ENCODE measurements around the gene PTBP3. TPM values are rescaled to one million over a fixed set of nuclear protein-coding genes. Genes with fewer than 3 reads are reported as not detected.
"Not testable (repeated sequence)": the region's sequence is repeated elsewhere in the genome, so short reads cannot be mapped to it uniquely, and the experiment has no call there.

Gene PTBP3
- total RNA-seq, 1 donor from 2014 or later, result 108 TPM

- Histone ChIP-seq H3K4me3 (ENCODE audit: insufficient read depth, low read depth, low read length) (no peak overlapping the region), H3K36me3 (ENCODE audit: insufficient read depth, low read length) (no peaks in the 10 kb centered on the region), H3K9me3 (ENCODE audit: insufficient read depth, low read depth, low read length) (no peaks in the 10 kb centered on the region), H3K4me1 (ENCODE audit: insufficient read depth, low read length) (peaks cover 3% of the 10 kb centered on the region), H4K20me1 (ENCODE audit: insufficient read depth, low read length) (peaks cover 3% of the 10 kb centered on the region), H3K27me3 (ENCODE audit: insufficient read depth, low read length) (no peaks in the 10 kb centered on the region), H3K4me2 (ENCODE audit: low read length) (peak overlapping the region; percentile 89), H3K79me2 (ENCODE audit: insufficient read depth, low read length) (peaks cover 16% of the 10 kb centered on the region), H3K27ac (ENCODE audit: low read depth, low read length) (no peak overlapping the region), H3K9ac (ENCODE audit: low read length) (no peak overlapping the region), H2AFZ (ENCODE audit: low read depth, low read length) (no peak overlapping the region)
- DNase-seq (ENCODE audit: low read depth) (no peak), FAIRE-seq (no peak)
- no peak overlapping the region for H3K27ac Mint-ChIP-seq (ENCODE audit: unreplicated experiment)
- H3K9me3 Mint-ChIP-seq (ENCODE audit: unreplicated experiment), result peaks cover 2% of the 10 kb centered on the region
- H3K4me3 Mint-ChIP-seq (ENCODE audit: unreplicated experiment), result peak overlapping the region; percentile 58
- peaks cover 9% of the 10 kb centered on the region for H3K36me3 Mint-ChIP-seq (ENCODE audit: low read depth, unreplicated experiment)
- H3K27me3 Mint-ChIP-seq (ENCODE audit: low read depth, unreplicated experiment), result no peaks in the 10 kb centered on the region
- peaks cover 10% of the 10 kb centered on the region for H3K4me1 Mint-ChIP-seq (ENCODE audit: low read depth, unreplicated experiment)
- TF ChIP-seq CTCF (IDR thresholded peaks at IDR 0.05; ENCODE audit: insufficient read depth, low read depth, low read length), result no peak
Measured at GRCh38 chr9:112377684-112378327, 44.4 kb upstream of the PTBP3 start.

- Histone ChIP-seq H3K4me3 (ENCODE audit: insufficient read depth, low read depth, low read length) (no peak overlapping the region), H3K4me2 (ENCODE audit: low read length) (no peak overlapping the region), H4K20me1 (ENCODE audit: insufficient read depth, low read length) (no peaks in the 10 kb centered on the region), H3K4me1 (ENCODE audit: insufficient read depth, low read length) (peaks cover 3% of the 10 kb centered on the region), H3K79me2 (ENCODE audit: insufficient read depth, low read length) (peaks cover 11% of the 10 kb centered on the region), H3K27ac (ENCODE audit: low read depth, low read length) (no peak overlapping the region), H2AFZ (ENCODE audit: low read depth, low read length) (no peak overlapping the region), H3K36me3 (ENCODE audit: insufficient read depth, low read length) (no peaks in the 10 kb centered on the region), H3K9me3 (ENCODE audit: insufficient read depth, low read depth, low read length) (no peaks in the 10 kb centered on the region), H3K9ac (ENCODE audit: low read length) (no peak overlapping the region), H3K27me3 (ENCODE audit: insufficient read depth, low read length) (no peaks in the 10 kb centered on the region)
- H3K27me3 Mint-ChIP-seq (ENCODE audit: low read depth, unreplicated experiment), result no peaks in the 10 kb centered on the region
- H3K36me3 Mint-ChIP-seq (ENCODE audit: low read depth, unreplicated experiment), result peaks cover 11% of the 10 kb centered on the region
- DNase-seq (ENCODE audit: low read depth) (no peak), FAIRE-seq (no peak)
- H3K4me1 Mint-ChIP-seq (ENCODE audit: low read depth, unreplicated experiment), result peaks cover 10% of the 10 kb centered on the region
- no peak for TF ChIP-seq CTCF (IDR thresholded peaks at IDR 0.05; ENCODE audit: insufficient read depth, low read depth, low read length)
- H3K9me3 Mint-ChIP-seq (ENCODE audit: unreplicated experiment), result peaks cover 2% of the 10 kb centered on the region
- H3K4me3 Mint-ChIP-seq (ENCODE audit: unreplicated experiment), result no peak overlapping the region
- H3K27ac Mint-ChIP-seq (ENCODE audit: unreplicated experiment), result no peak overlapping the region
Measured at GRCh38 chr9:112377087-112377486, 43.7 kb upstream of the PTBP3 start.

- Histone ChIP-seq H3K79me2 (ENCODE audit: insufficient read depth, low read length) (no peaks in the 10 kb centered on the region), H3K9me3 (ENCODE audit: insufficient read depth, low read depth, low read length) (no peaks in the 10 kb centered on the region), H3K4me2 (ENCODE audit: low read length) (no peak overlapping the region), H3K4me3 (ENCODE audit: insufficient read depth, low read depth, low read length) (no peak overlapping the region), H3K27me3 (ENCODE audit: insufficient read depth, low read length) (no peaks in the 10 kb centered on the region), H3K27ac (ENCODE audit: low read depth, low read length) (no peak overlapping the region), H2AFZ (ENCODE audit: low read depth, low read length) (no peak overlapping the region), H3K9ac (ENCODE audit: low read length) (no peak overlapping the region), H3K36me3 (ENCODE audit: insufficient read depth, low read length) (no peaks in the 10 kb centered on the region), H4K20me1 (ENCODE audit: insufficient read depth, low read length) (no peaks in the 10 kb centered on the region), H3K4me1 (ENCODE audit: insufficient read depth, low read length) (peaks cover 3% of the 10 kb centered on the region)
- Mint-ChIP-seq H3K4me1 (ENCODE audit: low read depth, unreplicated experiment) (peaks cover 10% of the 10 kb centered on the region), H3K36me3 (ENCODE audit: low read depth, unreplicated experiment) (peaks cover 11% of the 10 kb centered on the region), H3K4me3 (ENCODE audit: unreplicated experiment) (no peak overlapping the region), H3K27me3 (ENCODE audit: low read depth, unreplicated experiment) (no peaks in the 10 kb centered on the region), H3K27ac (ENCODE audit: unreplicated experiment) (no peak overlapping the region), H3K9me3 (ENCODE audit: unreplicated experiment) (peaks cover 2% of the 10 kb centered on the region)
- FAIRE-seq, result no peak
- no peak for DNase-seq (ENCODE audit: low read depth)
- TF ChIP-seq CTCF (IDR thresholded peaks at IDR 0.05; ENCODE audit: insufficient read depth, low read depth, low read length) (no peak), EZH2 (IDR thresholded peaks at IDR 0.05; ENCODE audit: insufficient read depth, low read length) (no peak)
Measured at GRCh38 chr9:112375361-112375760, 41.9 kb upstream of the PTBP3 start.

GRCh38 chr9:112374232-112374631 lies 40.8 kb upstream of the PTBP3 start:
- not testable (repeated sequence) for FAIRE-seq; H3K4me3 Mint-ChIP-seq (ENCODE audit: unreplicated experiment); H3K4me1 ChIP-seq (ENCODE audit: insufficient read depth, low read length); DNase-seq (ENCODE audit: low read depth); H3K4me3 ChIP-seq (ENCODE audit: insufficient read depth, low read depth, low read length); H3K27ac Mint-ChIP-seq (ENCODE audit: unreplicated experiment); H3K9me3 Mint-ChIP-seq (ENCODE audit: unreplicated experiment); H3K79me2 ChIP-seq (ENCODE audit: insufficient read depth, low read length); H4K20me1 ChIP-seq (ENCODE audit: insufficient read depth, low read length); H3K27ac ChIP-seq (ENCODE audit: low read depth, low read length); H3K27me3 Mint-ChIP-seq (ENCODE audit: low read depth, unreplicated experiment); H3K27me3 ChIP-seq (ENCODE audit: insufficient read depth, low read length); H3K9ac ChIP-seq (ENCODE audit: low read length); H3K9me3 ChIP-seq (ENCODE audit: insufficient read depth, low read depth, low read length); H3K36me3 ChIP-seq (ENCODE audit: insufficient read depth, low read length); H3K4me2 ChIP-seq (ENCODE audit: low read length); H2AFZ ChIP-seq (ENCODE audit: low read depth, low read length)
- peaks cover 11% of the 10 kb centered on the region for H3K36me3 Mint-ChIP-seq (ENCODE audit: low read depth, unreplicated experiment)
- H3K4me1 Mint-ChIP-seq (ENCODE audit: low read depth, unreplicated experiment), result peaks cover 10% of the 10 kb centered on the region

Data from astrocyte (in vitro differentiated cells and primary cell).